Measurements from ENCODE around the gene PNPLA7. TPM values are rescaled to one million over a fixed set of nuclear protein-coding genes. Genes with fewer than 3 reads are reported as not detected.

PNPLA7 gene
- total and polyA plus RNA-seq, 2 of the 13 experiments (the other 11 are each of a cell fraction or from before 2014, with no cell fraction given), result 0.42 to 1.5 TPM

DNA sequence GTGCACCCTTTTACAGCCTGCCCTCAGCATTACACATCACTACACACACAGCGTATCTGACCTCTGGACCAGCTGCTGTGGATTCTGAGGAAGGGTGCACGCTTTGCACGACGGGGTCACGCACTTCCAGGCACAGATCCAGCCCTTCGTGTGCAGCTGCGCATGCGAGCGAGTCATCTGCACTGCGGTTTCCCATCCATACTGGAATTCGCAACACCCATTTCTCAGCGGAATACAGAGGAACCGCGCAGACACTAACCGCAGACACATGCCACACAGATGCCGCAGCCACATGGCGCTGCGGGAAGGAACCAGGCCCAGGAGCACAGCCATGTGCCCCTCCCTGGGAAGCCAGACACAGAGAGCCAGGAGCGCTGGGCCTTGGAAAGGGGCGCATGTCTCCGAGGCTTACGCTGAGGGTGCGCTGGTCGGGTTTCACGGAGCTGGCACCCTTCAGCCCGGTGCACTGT is 43.5 kb downstream of the PNPLA7 start (continued):
- TF ChIP-seq ZNF12 (CRISPR knock-in tag; IDR thresholded peaks at IDR 0.05) (no peak), NR2F1 (CRISPR knock-in tag; IDR thresholded peaks at IDR 0.05) (peak in 1 of 2 experiments; percentile 28; a peak in 1 of 4 replicates), FOXJ3 (CRISPR knock-in tag; IDR thresholded peaks at IDR 0.05; ENCODE audit: borderline replicate concordance) (no peak), PTBP1 (IDR thresholded peaks at IDR 0.05; ENCODE audit: low read depth, low read length, poor library complexity, severe bottlenecking) (no peak), MATR3 (CRISPR knock-in tag; IDR thresholded peaks at IDR 0.05) (no peak), EEA1 (CRISPR knock-in tag; IDR thresholded peaks at IDR 0.05; ENCODE audit: borderline replicate concordance) (no peak), MXI1 (IDR thresholded peaks at IDR 0.05; ENCODE audit: borderline replicate concordance, low read depth, low read length) (0 out of 3 replicates have a peak, but pooled peaks have one; percentile 31), HNF4A (CRISPR knock-in tag; IDR thresholded peaks at IDR 0.05) (peak; percentile 41; the same call in 1 of the 2 replicates), NCOA1 (CRISPR knock-in tag; IDR thresholded peaks at IDR 0.05) (no peak), RARA (CRISPR knock-in tag; IDR thresholded peaks at IDR 0.05) (peak; percentile 42; the same call in 1 of the 2 replicates), ZNF761 (CRISPR knock-in tag; conservative IDR thresholded peaks at IDR 0.05) (no peak), ZBTB20 (CRISPR knock-in tag; IDR thresholded peaks at IDR 0.05; ENCODE audit: borderline replicate concordance, low read depth) (no peak), MED1 (CRISPR knock-in tag; IDR thresholded peaks at IDR 0.05) (0 out of 2 replicates have a peak, but pooled peaks have one; percentile 16), BHLHE40 (IDR thresholded peaks at IDR 0.05; ENCODE audit: low read length) (peak; percentile 72), ZNF782 (CRISPR knock-in tag; IDR thresholded peaks at IDR 0.05; ENCODE audit: borderline replicate concordance) (0 out of 2 replicates have a peak, but pooled peaks have one; percentile 26), MTA1 (CRISPR knock-in tag; IDR thresholded peaks at IDR 0.05; ENCODE audit: borderline replicate concordance) (0 out of 2 replicates have a peak, but pooled peaks have one; percentile 37)
- TF ChIP-seq, protein P1, sequence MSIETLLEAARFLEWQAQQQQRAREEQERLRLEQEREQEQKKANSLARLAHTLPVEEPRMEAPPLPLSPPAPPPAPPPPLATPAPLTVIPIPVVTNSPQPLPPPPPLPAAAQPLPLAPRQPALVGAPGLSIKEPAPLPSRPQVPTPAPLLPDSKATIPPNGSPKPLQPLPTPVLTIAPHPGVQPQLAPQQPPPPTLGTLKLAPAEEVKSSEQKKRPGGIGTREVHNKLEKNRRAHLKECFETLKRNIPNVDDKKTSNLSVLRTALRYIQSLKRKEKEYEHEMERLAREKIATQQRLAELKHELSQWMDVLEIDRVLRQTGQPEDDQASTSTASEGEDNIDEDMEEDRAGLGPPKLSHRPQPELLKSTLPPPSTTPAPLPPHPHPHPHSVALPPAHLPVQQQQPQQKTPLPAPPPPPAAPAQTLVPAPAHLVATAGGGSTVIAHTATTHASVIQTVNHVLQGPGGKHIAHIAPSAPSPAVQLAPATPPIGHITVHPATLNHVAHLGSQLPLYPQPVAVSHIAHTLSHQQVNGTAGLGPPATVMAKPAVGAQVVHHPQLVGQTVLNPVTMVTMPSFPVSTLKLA (IDR thresholded peaks at IDR 0.05), result peak; percentile 64; the same call in 1 of the 2 replicates
- TF ChIP-seq, protein P2, sequence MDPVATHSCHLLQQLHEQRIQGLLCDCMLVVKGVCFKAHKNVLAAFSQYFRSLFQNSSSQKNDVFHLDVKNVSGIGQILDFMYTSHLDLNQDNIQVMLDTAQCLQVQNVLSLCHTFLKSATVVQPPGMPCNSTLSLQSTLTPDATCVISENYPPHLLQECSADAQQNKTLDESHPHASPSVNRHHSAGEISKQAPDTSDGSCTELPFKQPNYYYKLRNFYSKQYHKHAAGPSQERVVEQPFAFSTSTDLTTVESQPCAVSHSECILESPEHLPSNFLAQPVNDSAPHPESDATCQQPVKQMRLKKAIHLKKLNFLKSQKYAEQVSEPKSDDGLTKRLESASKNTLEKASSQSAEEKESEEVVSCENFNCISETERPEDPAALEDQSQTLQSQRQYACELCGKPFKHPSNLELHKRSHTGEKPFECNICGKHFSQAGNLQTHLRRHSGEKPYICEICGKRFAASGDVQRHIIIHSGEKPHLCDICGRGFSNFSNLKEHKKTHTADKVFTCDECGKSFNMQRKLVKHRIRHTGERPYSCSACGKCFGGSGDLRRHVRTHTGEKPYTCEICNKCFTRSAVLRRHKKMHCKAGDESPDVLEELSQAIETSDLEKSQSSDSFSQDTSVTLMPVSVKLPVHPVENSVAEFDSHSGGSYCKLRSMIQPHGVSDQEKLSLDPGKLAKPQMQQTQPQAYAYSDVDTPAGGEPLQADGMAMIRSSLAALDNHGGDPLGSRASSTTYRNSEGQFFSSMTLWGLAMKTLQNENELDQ (CRISPR knock-in tag; IDR thresholded peaks at IDR 0.05; ENCODE audit: borderline replicate concordance), result no peak
- TF ChIP-seq, protein P3, sequence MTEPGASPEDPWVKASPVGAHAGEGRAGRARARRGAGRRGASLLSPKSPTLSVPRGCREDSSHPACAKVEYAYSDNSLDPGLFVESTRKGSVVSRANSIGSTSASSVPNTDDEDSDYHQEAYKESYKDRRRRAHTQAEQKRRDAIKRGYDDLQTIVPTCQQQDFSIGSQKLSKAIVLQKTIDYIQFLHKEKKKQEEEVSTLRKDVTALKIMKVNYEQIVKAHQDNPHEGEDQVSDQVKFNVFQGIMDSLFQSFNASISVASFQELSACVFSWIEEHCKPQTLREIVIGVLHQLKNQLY (CRISPR knock-in tag; IDR thresholded peaks at IDR 0.05), result peak; percentile 47; the same call in 1 of the 2 replicates
- TF ChIP-seq, protein P4, sequence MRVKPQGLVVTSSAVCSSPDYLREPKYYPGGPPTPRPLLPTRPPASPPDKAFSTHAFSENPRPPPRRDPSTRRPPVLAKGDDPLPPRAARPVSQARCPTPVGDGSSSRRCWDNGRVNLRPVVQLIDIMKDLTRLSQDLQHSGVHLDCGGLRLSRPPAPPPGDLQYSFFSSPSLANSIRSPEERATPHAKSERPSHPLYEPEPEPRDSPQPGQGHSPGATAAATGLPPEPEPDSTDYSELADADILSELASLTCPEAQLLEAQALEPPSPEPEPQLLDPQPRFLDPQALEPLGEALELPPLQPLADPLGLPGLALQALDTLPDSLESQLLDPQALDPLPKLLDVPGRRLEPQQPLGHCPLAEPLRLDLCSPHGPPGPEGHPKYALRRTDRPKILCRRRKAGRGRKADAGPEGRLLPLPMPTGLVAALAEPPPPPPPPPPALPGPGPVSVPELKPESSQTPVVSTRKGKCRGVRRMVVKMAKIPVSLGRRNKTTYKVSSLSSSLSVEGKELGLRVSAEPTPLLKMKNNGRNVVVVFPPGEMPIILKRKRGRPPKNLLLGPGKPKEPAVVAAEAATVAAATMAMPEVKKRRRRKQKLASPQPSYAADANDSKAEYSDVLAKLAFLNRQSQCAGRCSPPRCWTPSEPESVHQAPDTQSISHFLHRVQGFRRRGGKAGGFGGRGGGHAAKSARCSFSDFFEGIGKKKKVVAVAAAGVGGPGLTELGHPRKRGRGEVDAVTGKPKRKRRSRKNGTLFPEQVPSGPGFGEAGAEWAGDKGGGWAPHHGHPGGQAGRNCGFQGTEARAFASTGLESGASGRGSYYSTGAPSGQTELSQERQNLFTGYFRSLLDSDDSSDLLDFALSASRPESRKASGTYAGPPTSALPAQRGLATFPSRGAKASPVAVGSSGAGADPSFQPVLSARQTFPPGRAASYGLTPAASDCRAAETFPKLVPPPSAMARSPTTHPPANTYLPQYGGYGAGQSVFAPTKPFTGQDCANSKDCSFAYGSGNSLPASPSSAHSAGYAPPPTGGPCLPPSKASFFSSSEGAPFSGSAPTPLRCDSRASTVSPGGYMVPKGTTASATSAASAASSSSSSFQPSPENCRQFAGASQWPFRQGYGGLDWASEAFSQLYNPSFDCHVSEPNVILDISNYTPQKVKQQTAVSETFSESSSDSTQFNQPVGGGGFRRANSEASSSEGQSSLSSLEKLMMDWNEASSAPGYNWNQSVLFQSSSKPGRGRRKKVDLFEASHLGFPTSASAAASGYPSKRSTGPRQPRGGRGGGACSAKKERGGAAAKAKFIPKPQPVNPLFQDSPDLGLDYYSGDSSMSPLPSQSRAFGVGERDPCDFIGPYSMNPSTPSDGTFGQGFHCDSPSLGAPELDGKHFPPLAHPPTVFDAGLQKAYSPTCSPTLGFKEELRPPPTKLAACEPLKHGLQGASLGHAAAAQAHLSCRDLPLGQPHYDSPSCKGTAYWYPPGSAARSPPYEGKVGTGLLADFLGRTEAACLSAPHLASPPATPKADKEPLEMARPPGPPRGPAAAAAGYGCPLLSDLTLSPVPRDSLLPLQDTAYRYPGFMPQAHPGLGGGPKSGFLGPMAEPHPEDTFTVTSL (CRISPR knock-in tag; IDR thresholded peaks at IDR 0.05; ENCODE audit: borderline replicate concordance), result 0 out of 2 replicates have a peak, but pooled peaks have one; percentile 25

Measured in HepG2 (cell line).